Upper lobe of right lung (tissue), 1 donor: Measurements from ENCODE around the gene ACLY. TPM values are rescaled to one million over a fixed set of nuclear protein-coding genes. Genes with fewer than 3 reads are reported as not detected.

Experiments used
- ATAC-seq: fragments of 200-7000 bp; cut with Tn5 transposase; one replicate; pipeline ENCODE4 v1.9.1; 2020; ENCODE audit warnings: mild to moderate bottlenecking, moderate library complexity
- DNase-seq: peaks from one replicate; pipeline ENCODE4 v3.0.0-alpha.2; 2020
- H3K27ac ChIP-seq: fragments of 200-600 bp; one replicate; pipeline ENCODE4 v1.8.0; 2022
- H3K27me3 ChIP-seq: fragments of 200-600 bp; one replicate; pipeline ENCODE4 v1.8.0; 2022; ENCODE audit warnings: mild to moderate bottlenecking
- H3K36me3 ChIP-seq: fragments of 200-600 bp; one replicate; pipeline ENCODE4 v1.8.0; 2022
- H3K4me1 ChIP-seq: fragments of 200-600 bp; one replicate; pipeline ENCODE4 v1.8.0; 2022
- H3K4me3 ChIP-seq: fragments of 200-600 bp; one replicate; pipeline ENCODE4 v1.8.0; 2022; ENCODE audit warnings: mild to moderate bottlenecking
- H3K9me3 ChIP-seq: fragments of 200-600 bp; one replicate; pipeline ENCODE4 v1.8.0; 2022
- CTCF ChIP-seq: fragments of 200-600 bp; IDR thresholded peaks from one replicate; pipeline ENCODE4 v1.8.0; 2022; ENCODE audit warnings: antibody characterized with exemption
- intact Hi-C: fragments of 100-400 bp; cut with DNase I; formaldehyde crosslinking; loops from one replicate; pipeline ENCODE4 v1.11.0; 2022
- total RNA-seq: library from RNA; stranded (reverse); fragmentation: NEBNext Ultra II Directional; extraction: Animal tissue kit (Norgen Biotek cat#: 25700); gene quantifications from one replicate; pipeline ENCODE4 v1.2.1, GENCODE V29; 2021
- donor health status: DM: no; HTN: yes; CAD: no; lungs with severe emphysema.

ACLY gene
- total RNA-seq, 1 donor from 2014 or later = 112 TPM

GRCh38 chr17:41871789-41872188, 47.0 kb downstream of the ACLY start:
- Histone ChIP-seq H3K4me1 (no peaks in the 10 kb centered on the region), H3K4me3 (no peak overlapping the region), H3K27me3 (no peaks in the 10 kb centered on the region), H3K9me3 (no peaks in the 10 kb centered on the region), H3K27ac (no peak overlapping the region), H3K36me3 (peaks cover 75% of the 10 kb centered on the region)
- ATAC-seq (no peak), DNase-seq (peak; percentile 39)
- no peak for TF ChIP-seq CTCF
- intact Hi-C loops = no loop called here

- H3K27me3 ChIP-seq = no peaks in the 10 kb centered on the region
- no peak overlapping the region for H3K27ac ChIP-seq
- H3K36me3 ChIP-seq = peaks cover 74% of the 10 kb centered on the region
- H3K4me3 ChIP-seq = no peak overlapping the region
- intact Hi-C loops = no loop called here
- no peak for TF ChIP-seq CTCF
- no peaks in the 10 kb centered on the region for H3K9me3 ChIP-seq
- H3K4me1 ChIP-seq = no peaks in the 10 kb centered on the region
- ATAC-seq (no peak), DNase-seq (no peak)
These were observed 48.1 kb downstream of the ACLY start for GRCh38 chr17:41870627-41871026.

- no peak overlapping the region for H3K4me3 ChIP-seq
- H3K27me3 ChIP-seq = no peaks in the 10 kb centered on the region
- H3K4me1 ChIP-seq = no peaks in the 10 kb centered on the region
- ATAC-seq (no peak), DNase-seq (no peak)
- intact Hi-C loops = no loop called here
- H3K27ac ChIP-seq = no peak overlapping the region
- H3K36me3 ChIP-seq = peaks cover 74% of the 10 kb centered on the region
- no peak for TF ChIP-seq CTCF
- no peaks in the 10 kb centered on the region for H3K9me3 ChIP-seq
These were observed 48.7 kb downstream of the ACLY start for GRCh38 chr17:41870097-41870496.

- Histone ChIP-seq H3K36me3 (peaks cover 74% of the 10 kb centered on the region), H3K27me3 (no peaks in the 10 kb centered on the region), H3K4me3 (no peak overlapping the region), H3K4me1 (no peaks in the 10 kb centered on the region), H3K9me3 (no peaks in the 10 kb centered on the region), H3K27ac (no peak overlapping the region)
- TF ChIP-seq CTCF = no peak
- ATAC-seq = peak; percentile 52
- intact Hi-C loops = no loop called here
- DNase-seq = peak; percentile 44
These were observed 49.3 kb downstream of the ACLY start for GRCh38 chr17:41869426-41869825.

- DNase-seq = no peak
- Histone ChIP-seq H3K4me3 (no peak overlapping the region), H3K36me3 (peaks cover 66% of the 10 kb centered on the region), H3K27ac (no peak overlapping the region), H3K9me3 (no peaks in the 10 kb centered on the region), H3K4me1 (peaks cover 7% of the 10 kb centered on the region), H3K27me3 (no peaks in the 10 kb centered on the region)
- no peak for TF ChIP-seq CTCF
- intact Hi-C loops = no loop called here
- no peak for ATAC-seq
These were observed 50.2 kb downstream of the ACLY start for GRCh38 chr17:41868568-41868967.

- Histone ChIP-seq H3K27ac (peak overlapping the region; percentile 95), H3K27me3 (no peaks in the 10 kb centered on the region), H3K9me3 (no peaks in the 10 kb centered on the region), H3K4me1 (peaks cover 18% of the 10 kb centered on the region), H3K4me3 (peak overlapping the region; percentile 96), H3K36me3 (peaks cover 38% of the 10 kb centered on the region)
- no peak for TF ChIP-seq CTCF
- no peak for ATAC-seq
- intact Hi-C loops = no loop called here
- no peak for DNase-seq
These were observed 53.2 kb downstream of the ACLY start for GRCh38 chr17:41865596-41865893.
